ENCODE results near the gene SNAI3. TPM values are rescaled to one million over a fixed set of nuclear protein-coding genes. Genes with fewer than 3 reads are reported as not detected.

The SNAI3 gene
- total RNA-seq, 1 experiment from 2014 or later, result 9.1 TPM

DNA sequence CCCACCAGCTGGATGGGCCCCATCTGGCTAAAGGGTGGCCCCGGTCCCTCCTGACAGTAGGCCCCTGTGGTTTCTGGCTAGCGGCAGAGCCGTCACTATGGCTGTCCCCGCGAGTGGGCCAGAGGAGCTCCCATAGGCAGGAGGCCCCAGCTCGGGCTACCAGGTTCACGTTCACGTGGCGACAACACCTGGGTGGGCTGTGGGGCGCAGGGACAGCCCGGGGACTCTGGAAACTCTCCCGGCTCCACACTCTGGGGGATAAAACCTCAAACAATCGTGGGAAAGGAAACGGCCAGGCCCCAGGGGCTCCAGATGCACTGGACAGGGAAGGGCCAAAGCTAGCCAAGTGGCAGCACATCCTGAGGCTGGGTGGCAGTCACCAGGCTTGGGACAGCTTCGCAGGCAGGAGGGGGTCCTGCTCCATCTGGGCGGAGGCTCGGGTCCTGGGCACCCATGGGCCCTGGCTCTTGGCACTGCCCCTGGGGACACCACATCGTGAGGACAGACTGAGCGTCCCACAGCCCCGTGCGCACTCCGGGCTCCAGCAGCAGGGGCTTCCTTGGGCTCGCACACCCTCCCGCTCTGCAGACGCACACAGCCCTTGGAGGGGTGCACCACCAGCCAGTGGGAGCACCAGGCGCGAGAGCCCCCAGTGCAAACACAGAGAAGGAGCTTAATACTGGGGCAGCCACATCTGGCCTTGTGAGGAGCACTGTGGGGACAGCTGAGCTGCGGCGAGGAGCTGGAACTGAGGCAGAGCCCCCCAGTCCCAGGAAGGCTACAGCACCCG lies 15.5 kb upstream of the SNAI3 start:
- peaks cover 3% of the 10 kb centered on the region; the same call in 1 of the 2 replicates for H3K36me3 Mint-ChIP-seq
- H3K4me3 Mint-ChIP-seq, result no peak overlapping the region
- no peak overlapping the region for H3K27ac Mint-ChIP-seq
- no peaks in the 10 kb centered on the region for H3K27me3 Mint-ChIP-seq (ENCODE audit: low read depth)
- H3K4me1 Mint-ChIP-seq, result peaks cover 10% of the 10 kb centered on the region
- DNase-seq (ENCODE audit: low spot score) (no peak), ATAC-seq (no peak)
- no peaks in the 10 kb centered on the region for H3K9me3 Mint-ChIP-seq
- TF ChIP-seq ESRRA (CRISPR knock-in tag; IDR thresholded peaks at IDR 0.05; ENCODE audit: borderline replicate concordance), result no peak
- TF ChIP-seq, protein P1, sequence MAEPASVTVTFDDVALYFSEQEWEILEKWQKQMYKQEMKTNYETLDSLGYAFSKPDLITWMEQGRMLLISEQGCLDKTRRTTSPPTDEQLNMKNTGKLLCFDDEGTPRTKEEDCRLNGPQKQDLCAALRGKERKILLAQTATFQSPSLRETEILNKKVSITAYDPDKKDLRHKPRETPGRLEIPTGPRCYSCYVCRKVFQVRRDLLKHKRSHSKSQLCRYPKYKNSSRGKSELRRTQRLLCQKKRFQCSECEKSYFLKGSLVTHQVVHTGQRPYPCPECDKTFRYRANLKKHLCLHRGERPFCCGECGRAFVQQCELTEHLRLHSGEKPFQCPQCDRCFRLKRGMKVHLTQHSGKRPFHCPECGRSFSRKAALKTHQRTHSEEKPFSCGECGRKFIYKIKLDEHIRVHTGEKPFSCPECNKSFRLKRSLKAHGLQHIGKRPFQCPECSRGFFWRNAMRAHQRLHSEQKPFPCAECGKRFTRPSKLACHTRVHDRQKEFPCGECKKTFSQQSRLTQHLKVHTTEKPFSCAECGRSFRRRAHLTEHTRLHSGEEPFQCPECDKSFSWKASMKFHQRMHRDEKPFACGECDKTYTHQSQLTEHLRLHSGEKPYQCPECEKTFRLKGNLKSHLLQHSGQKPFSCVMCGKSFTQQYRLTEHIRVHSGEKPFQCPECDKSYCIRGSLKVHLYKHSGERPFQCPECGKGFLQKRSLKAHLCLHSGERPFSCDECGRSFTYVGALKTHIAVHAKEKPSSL (CRISPR knock-in tag; conservative IDR thresholded peaks at IDR 0.05), result no peak
- TF ChIP-seq, protein P2, sequence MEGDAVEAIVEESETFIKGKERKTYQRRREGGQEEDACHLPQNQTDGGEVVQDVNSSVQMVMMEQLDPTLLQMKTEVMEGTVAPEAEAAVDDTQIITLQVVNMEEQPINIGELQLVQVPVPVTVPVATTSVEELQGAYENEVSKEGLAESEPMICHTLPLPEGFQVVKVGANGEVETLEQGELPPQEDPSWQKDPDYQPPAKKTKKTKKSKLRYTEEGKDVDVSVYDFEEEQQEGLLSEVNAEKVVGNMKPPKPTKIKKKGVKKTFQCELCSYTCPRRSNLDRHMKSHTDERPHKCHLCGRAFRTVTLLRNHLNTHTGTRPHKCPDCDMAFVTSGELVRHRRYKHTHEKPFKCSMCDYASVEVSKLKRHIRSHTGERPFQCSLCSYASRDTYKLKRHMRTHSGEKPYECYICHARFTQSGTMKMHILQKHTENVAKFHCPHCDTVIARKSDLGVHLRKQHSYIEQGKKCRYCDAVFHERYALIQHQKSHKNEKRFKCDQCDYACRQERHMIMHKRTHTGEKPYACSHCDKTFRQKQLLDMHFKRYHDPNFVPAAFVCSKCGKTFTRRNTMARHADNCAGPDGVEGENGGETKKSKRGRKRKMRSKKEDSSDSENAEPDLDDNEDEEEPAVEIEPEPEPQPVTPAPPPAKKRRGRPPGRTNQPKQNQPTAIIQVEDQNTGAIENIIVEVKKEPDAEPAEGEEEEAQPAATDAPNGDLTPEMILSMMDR (IDR thresholded peaks at IDR 0.05), result no peak
- no peak for TF ChIP-seq SOX15 (CRISPR knock-in tag; IDR thresholded peaks at IDR 0.05)
- TF ChIP-seq JUN (CRISPR knock-in tag; IDR thresholded peaks at IDR 0.05), result no peak
- TF ChIP-seq KAT7 (CRISPR knock-in tag; IDR thresholded peaks at IDR 0.05; ENCODE audit: borderline replicate concordance), result no peak
- TF ChIP-seq, protein P3, sequence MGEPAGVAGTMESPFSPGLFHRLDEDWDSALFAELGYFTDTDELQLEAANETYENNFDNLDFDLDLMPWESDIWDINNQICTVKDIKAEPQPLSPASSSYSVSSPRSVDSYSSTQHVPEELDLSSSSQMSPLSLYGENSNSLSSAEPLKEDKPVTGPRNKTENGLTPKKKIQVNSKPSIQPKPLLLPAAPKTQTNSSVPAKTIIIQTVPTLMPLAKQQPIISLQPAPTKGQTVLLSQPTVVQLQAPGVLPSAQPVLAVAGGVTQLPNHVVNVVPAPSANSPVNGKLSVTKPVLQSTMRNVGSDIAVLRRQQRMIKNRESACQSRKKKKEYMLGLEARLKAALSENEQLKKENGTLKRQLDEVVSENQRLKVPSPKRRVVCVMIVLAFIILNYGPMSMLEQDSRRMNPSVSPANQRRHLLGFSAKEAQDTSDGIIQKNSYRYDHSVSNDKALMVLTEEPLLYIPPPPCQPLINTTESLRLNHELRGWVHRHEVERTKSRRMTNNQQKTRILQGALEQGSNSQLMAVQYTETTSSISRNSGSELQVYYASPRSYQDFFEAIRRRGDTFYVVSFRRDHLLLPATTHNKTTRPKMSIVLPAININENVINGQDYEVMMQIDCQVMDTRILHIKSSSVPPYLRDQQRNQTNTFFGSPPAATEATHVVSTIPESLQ (CRISPR knock-in tag; IDR thresholded peaks at IDR 0.05), result no peak
- no peak for TF ChIP-seq ZNF138 (CRISPR knock-in tag; conservative IDR thresholded peaks at IDR 0.05)
- TF ChIP-seq ZNF396 (CRISPR knock-in tag; IDR thresholded peaks at IDR 0.05; ENCODE audit: borderline replicate concordance), result no peak
- TF ChIP-seq, protein P4, sequence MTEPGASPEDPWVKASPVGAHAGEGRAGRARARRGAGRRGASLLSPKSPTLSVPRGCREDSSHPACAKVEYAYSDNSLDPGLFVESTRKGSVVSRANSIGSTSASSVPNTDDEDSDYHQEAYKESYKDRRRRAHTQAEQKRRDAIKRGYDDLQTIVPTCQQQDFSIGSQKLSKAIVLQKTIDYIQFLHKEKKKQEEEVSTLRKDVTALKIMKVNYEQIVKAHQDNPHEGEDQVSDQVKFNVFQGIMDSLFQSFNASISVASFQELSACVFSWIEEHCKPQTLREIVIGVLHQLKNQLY (CRISPR knock-in tag; IDR thresholded peaks at IDR 0.05), result no peak
- TF ChIP-seq CREM (CRISPR knock-in tag; IDR thresholded peaks at IDR 0.05), result no peak
- no peak for TF ChIP-seq TEAD4 (CRISPR knock-in tag; IDR thresholded peaks at IDR 0.05)
- TF ChIP-seq, protein P5, sequence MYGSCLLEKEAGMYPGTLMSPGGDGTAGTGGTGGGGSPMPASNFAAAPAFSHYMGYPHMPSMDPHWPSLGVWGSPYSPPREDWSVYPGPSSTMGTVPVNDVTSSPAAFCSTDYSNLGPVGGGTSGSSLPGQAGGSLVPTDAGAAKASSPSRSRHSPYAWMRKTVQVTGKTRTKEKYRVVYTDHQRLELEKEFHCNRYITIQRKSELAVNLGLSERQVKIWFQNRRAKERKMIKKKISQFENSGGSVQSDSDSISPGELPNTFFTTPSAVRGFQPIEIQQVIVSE (CRISPR knock-in tag; IDR thresholded peaks at IDR 0.05; ENCODE audit: borderline replicate concordance), result no peak
- no peak for TF ChIP-seq SMAD4 (CRISPR knock-in tag; IDR thresholded peaks at IDR 0.05)
- TF ChIP-seq RORB (CRISPR knock-in tag; IDR thresholded peaks at IDR 0.05), result no peak
- no peak for TF ChIP-seq ZNF671 (CRISPR knock-in tag; IDR thresholded peaks at IDR 0.05)
- no peak for TF ChIP-seq NR2C2 (CRISPR knock-in tag; IDR thresholded peaks at IDR 0.05)
- TF ChIP-seq, protein P6, sequence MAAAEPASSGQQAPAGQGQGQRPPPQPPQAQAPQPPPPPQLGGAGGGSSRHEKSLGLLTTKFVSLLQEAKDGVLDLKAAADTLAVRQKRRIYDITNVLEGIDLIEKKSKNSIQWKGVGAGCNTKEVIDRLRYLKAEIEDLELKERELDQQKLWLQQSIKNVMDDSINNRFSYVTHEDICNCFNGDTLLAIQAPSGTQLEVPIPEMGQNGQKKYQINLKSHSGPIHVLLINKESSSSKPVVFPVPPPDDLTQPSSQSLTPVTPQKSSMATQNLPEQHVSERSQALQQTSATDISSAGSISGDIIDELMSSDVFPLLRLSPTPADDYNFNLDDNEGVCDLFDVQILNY (CRISPR knock-in tag; IDR thresholded peaks at IDR 0.05), result no peak
- TF ChIP-seq, protein P7, sequence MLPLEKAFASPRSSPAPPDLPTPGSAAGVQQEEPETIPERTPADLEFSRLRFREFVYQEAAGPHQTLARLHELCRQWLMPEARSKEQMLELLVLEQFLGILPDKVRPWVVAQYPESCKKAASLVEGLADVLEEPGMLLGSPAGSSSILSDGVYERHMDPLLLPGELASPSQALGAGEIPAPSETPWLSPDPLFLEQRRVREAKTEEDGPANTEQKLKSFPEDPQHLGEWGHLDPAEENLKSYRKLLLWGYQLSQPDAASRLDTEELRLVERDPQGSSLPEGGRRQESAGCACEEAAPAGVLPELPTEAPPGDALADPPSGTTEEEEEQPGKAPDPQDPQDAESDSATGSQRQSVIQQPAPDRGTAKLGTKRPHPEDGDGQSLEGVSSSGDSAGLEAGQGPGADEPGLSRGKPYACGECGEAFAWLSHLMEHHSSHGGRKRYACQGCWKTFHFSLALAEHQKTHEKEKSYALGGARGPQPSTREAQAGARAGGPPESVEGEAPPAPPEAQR (CRISPR knock-in tag; IDR thresholded peaks at IDR 0.05), result no peak
- ChIA-PET POLR2A (no interaction called here), CTCF (interaction anchor here (0.6 to 6.8 kb wide), 5 partner anchors 16 to 36 kb away, joined by 3 to 46 read pairs (median 4); no protein-coding TSS in a partner anchor)
